ENCODE results near the gene THOC5. TPM values are rescaled to one million over a fixed set of nuclear protein-coding genes. Genes with fewer than 3 reads are reported as not detected.

THOC5 gene
- total and polyA plus RNA-seq, 2 of the 4 experiments (the other 2 are of a cell fraction) = 68.4 to 73.7 TPM

GRCh38 chr22:29463629-29464028 lies 89.9 kb downstream of the THOC5 start:
- Histone ChIP-seq H3K23ac (ENCODE audit: low read depth, low read length) (no peak overlapping the region), H3K9me3 (ENCODE audit: control insufficient read depth, insufficient read depth, low read length) (no peaks in the 10 kb centered on the region), H2BK120ac (ENCODE audit: low read depth, low read length) (no peak overlapping the region), H2BK20ac (ENCODE audit: low read depth, low read length) (no peak overlapping the region), H2BK15ac (ENCODE audit: low read depth, low read length) (no peak overlapping the region), H3K56ac (ENCODE audit: extremely low read depth, insufficient read depth, low read length) (no peak overlapping the region), H3K9ac (ENCODE audit: low read depth, low read length) (no peak overlapping the region), H4K5ac (ENCODE audit: low read depth, low read length) (no peak overlapping the region), H3K4me1 (ENCODE audit: control insufficient read depth, insufficient read depth, low read length) (no peaks in the 10 kb centered on the region), H3K4me2 (ENCODE audit: low read depth, low read length) (no peak overlapping the region), H3K4me3 (ENCODE audit: insufficient read depth, low read depth, low read length) (no peak overlapping the region), H3K14ac (replicated peaks; ENCODE audit: low read depth, low read length) (no peak overlapping the region), H3K18ac (ENCODE audit: low read depth, low read length) (no peak overlapping the region), H2AK5ac (ENCODE audit: low read depth, low read length) (no peak overlapping the region), H3K9me1 (ENCODE audit: insufficient read depth, low read length) (no peaks in the 10 kb centered on the region), H4K8ac (ENCODE audit: low read depth in 2 of 2, low read length in 2 of 2) (no peak overlapping the region), H4K20me1 (ENCODE audit: insufficient read depth, low read length) (no peaks in the 10 kb centered on the region; the same call in 1 of the 2 replicates), H4K91ac (ENCODE audit: insufficient read depth, low read depth, low read length) (no peak overlapping the region), H2AFZ (replicated peaks; ENCODE audit: low read length, poor library complexity) (no peak overlapping the region), H3K36me3 (ENCODE audit: control insufficient read depth, insufficient read depth, low read length) (no peaks in the 10 kb centered on the region), H3K4ac (ENCODE audit: low read depth, low read length) (no peak overlapping the region), H3K27me3 (ENCODE audit: control insufficient read depth, insufficient read depth, low read length) (peaks cover 16% of the 10 kb centered on the region), H2AK9ac (replicated peaks; ENCODE audit: low read depth, low read length, poor library complexity) (no peak overlapping the region), H2BK5ac (ENCODE audit: low read depth, low read length, poor library complexity, severe bottlenecking) (no peak overlapping the region), H3K27ac (ENCODE audit: insufficient read depth, low read length) (no peak overlapping the region), H3K79me1 (ENCODE audit: low read depth in 1 of 2, low read length in 2 of 2) (no peaks in the 10 kb centered on the region)
- no TSS peak for BruUV-seq (replicated peaks)
- in situ Hi-C loops (cut with MboI; ENCODE audit: low sequenced_read_pairs) = no loop called here
- no peak for DNase-seq
- ChIA-PET CTCF (no interaction called here), POLR2A (ENCODE audit: unreplicated experiment) (no interaction called here)
- dilution Hi-C loops (cut with HindIII; ENCODE audit: low sequenced_read_pairs, unreplicated experiment) = no loop called here
- TF ChIP-seq USF2 (IDR thresholded peaks at IDR 0.05; ENCODE audit: low read depth, low read length) (no peak), CEBPB (IDR thresholded peaks at IDR 0.05; ENCODE audit: low read depth, low read length) (no peak), POLR2A (IDR thresholded peaks at IDR 0.05; ENCODE audit: low read depth, low read length) (no peak), SMC3 (IDR thresholded peaks at IDR 0.05; ENCODE audit: low read depth, low read length) (no peak), RFX5 (IDR thresholded peaks at IDR 0.05; ENCODE audit: low read depth, low read length) (no peak), MAZ (IDR thresholded peaks at IDR 0.05; ENCODE audit: borderline replicate concordance, low read depth, low read length) (no peak), CTCF (conservative IDR thresholded peaks at IDR 0.05; ENCODE audit: low read depth, low read length) (no peak)
- intact Hi-C loops (cut with micrococcal nuclease) = no loop called here
- no peak for ATAC-seq (ENCODE audit: low read depth)
- WGBS, 2 experiments (ENCODE audit: extremely low coverage in 2 of 2, insufficient read length in 1 of 2) = 63% methylated on average over 2 of the region's 7 CpGs; no CpG with 5 or more reads in 1 of the 2 experiments
